GM12878 (cell line): Measurements from ENCODE around the gene KIF15. TPM values are rescaled to one million over a fixed set of nuclear protein-coding genes. Genes with fewer than 3 reads are reported as not detected.

ENCODE experiments used
- ATF7 ChIP-seq: fragments of 450-650 bp; IDR thresholded peaks from 2 replicates; pipeline ENCODE4 v1.6.1; 2016; ENCODE audit warnings: low read depth, mild to moderate bottlenecking
- BCL3 ChIP-seq: IDR thresholded peaks from 2 replicates; pipeline ENCODE4 v1.6.1; 2011; ENCODE audit warnings: borderline replicate concordance, low read depth, mild to moderate bottlenecking, moderate library complexity, low read length; ENCODE audit not compliant: insufficient read depth, poor library complexity, severe bottlenecking
- BHLHE40 ChIP-seq, 2 experiments: fragments of 450-650 bp in 1 of 2; IDR thresholded peaks; 2 replicates each; pipeline ENCODE4 v1.6.1; 2011 to 2017; ENCODE audit warnings: low read depth in 2 of 2, borderline replicate concordance in 1 of 2, improper control_type of control experiment in 1 of 2, low read length in 1 of 2, mild to moderate bottlenecking in 1 of 2
- DPF2 ChIP-seq: fragments of 450-650 bp; IDR thresholded peaks from 2 replicates; pipeline ENCODE4 v1.6.1; 2017; ENCODE audit warnings: mild to moderate bottlenecking
- EP300 ChIP-seq, 2 experiments: fragments of 150-350 bp in 1 of 2; IDR thresholded peaks; 2 replicates each; pipeline ENCODE4 v1.6.1; 2011 to 2012; ENCODE audit warnings: low read depth in 2 of 2, low read length in 2 of 2, borderline replicate concordance in 1 of 2, improper control_type of control experiment in 1 of 2, inconsistent platforms in 1 of 2; ENCODE audit not compliant: control insufficient read depth in 1 of 2
- GATAD2B ChIP-seq: fragments of 450-650 bp; conservative IDR thresholded peaks from 2 replicates; pipeline ENCODE4 v1.6.1; 2017; ENCODE audit warnings: low read depth, mild to moderate bottlenecking, moderate library complexity
- HDAC6 ChIP-seq: fragments of 200-600 bp; sonication (generic); IDR thresholded peaks from one replicate; pipeline ENCODE4 v1.8.0; 2017; ENCODE audit warnings: antibody characterized with exemption; ENCODE audit not compliant: unreplicated experiment
- IKZF1 ChIP-seq: fragments of 450-650 bp; conservative IDR thresholded peaks from 2 replicates; pipeline ENCODE4 v1.6.1; 2017; ENCODE audit warnings: antibody characterized with exemption, mild to moderate bottlenecking
- KLF5 ChIP-seq: fragments of 450-650 bp; IDR thresholded peaks from 2 replicates; pipeline ENCODE4 v1.6.1; 2014; ENCODE audit warnings: mild to moderate bottlenecking; ENCODE audit not compliant: partially characterized antibody
- MYC ChIP-seq: IDR thresholded peaks from 2 replicates; pipeline ENCODE4 v1.6.1; 2011; ENCODE audit warnings: mild to moderate bottlenecking, low read length, moderate library complexity, inconsistent platforms; ENCODE audit not compliant: insufficient read depth, insufficient replicate concordance, insufficient read length, severe bottlenecking
- NBN ChIP-seq: fragments of 450-650 bp; IDR thresholded peaks from 2 replicates; pipeline ENCODE4 v1.6.1; 2016
- NFYB ChIP-seq: IDR thresholded peaks from 2 replicates; pipeline ENCODE4 v1.6.1; 2011; ENCODE audit warnings: low read depth, mild to moderate bottlenecking, low read length, improper control_type of control experiment, moderate library complexity; ENCODE audit not compliant: insufficient read depth
- NKRF ChIP-seq: fragments of 450-650 bp; conservative IDR thresholded peaks from 2 replicates; pipeline ENCODE4 v1.6.1; 2017; ENCODE audit warnings: mild to moderate bottlenecking, moderate library complexity
- NR2C1 ChIP-seq: fragments of 450-650 bp; IDR thresholded peaks from 2 replicates; pipeline ENCODE4 v1.6.1; 2017; ENCODE audit warnings: antibody characterized with exemption, mild to moderate bottlenecking, moderate library complexity
- NR2C2 ChIP-seq: IDR thresholded peaks from 2 replicates; pipeline ENCODE4 v1.6.1; 2011; ENCODE audit warnings: borderline replicate concordance, low read depth; ENCODE audit not compliant: control insufficient read depth, insufficient read length
- POLR2AphosphoS5 ChIP-seq: IDR thresholded peaks from 2 replicates; pipeline ENCODE4 v1.6.1; 2011; ENCODE audit warnings: mild to moderate bottlenecking, low read length, inconsistent platforms
- POU2F2 ChIP-seq: IDR thresholded peaks from 3 replicates; pipeline ENCODE4 v1.6.1; 2011; ENCODE audit warnings: low read depth, mild to moderate bottlenecking, low read length, borderline replicate concordance
- RCOR1 ChIP-seq: conservative IDR thresholded peaks from 2 replicates; pipeline ENCODE4 v1.6.1; 2012; ENCODE audit warnings: low read depth, low read length, improper control_type of control experiment
- RFX5 ChIP-seq: IDR thresholded peaks from 2 replicates; pipeline ENCODE4 v1.6.1; 2011; ENCODE audit warnings: low read depth, low read length, improper control_type of control experiment
- RUNX3 ChIP-seq: IDR thresholded peaks from 2 replicates; pipeline ENCODE4 v1.6.1; 2012; ENCODE audit warnings: low read length, inconsistent platforms
- SREBF1 ChIP-seq: IDR thresholded peaks from 2 replicates; pipeline ENCODE4 v1.6.1; 2012; ENCODE audit warnings: mild to moderate bottlenecking, low read length
- TCF3 ChIP-seq: IDR thresholded peaks from 2 replicates; pipeline ENCODE4 v1.6.1; 2012; ENCODE audit warnings: low read depth, mild to moderate bottlenecking, low read length, borderline replicate concordance; ENCODE audit not compliant: insufficient read depth
- USF2 ChIP-seq: IDR thresholded peaks from 2 replicates; pipeline ENCODE4 v1.6.1; 2011; ENCODE audit warnings: low read depth, low read length, improper control_type of control experiment, borderline replicate concordance
- ZNF24 ChIP-seq: fragments of 450-650 bp; IDR thresholded peaks from 2 replicates; pipeline ENCODE4 v1.6.1; 2017; ENCODE audit warnings: antibody characterized with exemption, mild to moderate bottlenecking
- polyA plus RNA-seq, 11 experiments: library from polyadenylated mRNA; depleted of rRNA in 4 of 11; unstranded in 6 of 11; stranded (reverse) in 5 of 11; fragments of >200 nt; fragmentation: Nextera tagmentation in 4 of 11; fragmentation: Illumina TruSeq in 1 of 11; extraction: Ambion mirVana in 4 of 11; extraction: Trizol in 1 of 11; gene quantifications; 1 replicate in 1 of 11; 2 replicates in 10 of 11; pipeline versions ENCODE4 v1.2.1 to v1.2.3, GENCODE V29; 2011 to 2016; ENCODE audit warnings: inconsistent platforms in 2 of 11, missing spikeins in 2 of 11, low read depth in 1 of 11
- total RNA-seq, 4 experiments: library from RNA; depleted of rRNA in 3 of 4; stranded (reverse); fragments of >200 nt in 3 of 4; fragmentation: Illumina TruSeq in 1 of 4; extraction: Trizol in 1 of 4; gene quantifications; 2 replicates each; pipeline versions ENCODE4 v1.2.1 to v1.2.3, GENCODE V29; 2013 to 2021

KIF15 gene
- total and polyA plus RNA-seq, 10 of the 15 experiments (the other 5 are each of a cell fraction or from before 2014, with no cell fraction given) = 12.3 to 51.8 (median 26.0) TPM

- TF ChIP-seq SREBF1 (no peak), TCF3 (peak; percentile 66; the same call in 1 of the 2 replicates), USF2 (peak; percentile 98), NKRF (peak; percentile 66), NFYB (peak; percentile 89), IKZF1 (peak; percentile 63), BCL3 (peak; percentile 29), RUNX3 (no peak), NBN (0 out of 2 replicates have a peak, but pooled peaks have one; percentile 27), RFX5 (peak; percentile 60; the same call in 1 of the 2 replicates), RCOR1 (no peak; the same call in 1 of the 2 replicates), EP300 (IDR thresholded peaks at IDR 0.05; ENCODE audit: borderline replicate concordance in 1 of 2, control insufficient read depth in 1 of 2, low read depth in 2 of 2, low read length in 2 of 2) (peak in 1 of 2 experiments; percentile 6; a peak in 1 of 4 replicates), ATF7 (peak; percentile 27; the same call in 1 of the 2 replicates), NR2C2 (no peak), GATAD2B (peak; percentile 85), POU2F2 (peak; percentile 20; the same call in 1 of the 3 replicates), NR2C1 (no peak), POLR2AphosphoS5 (peak; percentile 79), KLF5 (peak; percentile 61), HDAC6 (no peak), MYC (peak; percentile 57), DPF2 (peak; percentile 65; the same call in 1 of the 2 replicates), BHLHE40 (IDR thresholded peaks at IDR 0.05; ENCODE audit: borderline replicate concordance in 1 of 2, low read depth in 2 of 2, low read length in 1 of 2) (peak; percentile 91 to 97), ZNF24 (no peak)
Measured at GRCh38 chr3:44861412-44862225, 100.0 kb downstream of the KIF15 start, which contains the start of gene TMEM42 (continued).
